VCaP (cell line): ENCODE data around the gene MEIS1.

Experiments used
- H3K27ac ChIP-seq: fragments of 450-650 bp; 2 replicates; pipeline ENCODE4 v1.5.1; 2017
- CTCF ChIP-seq: fragments of 450-650 bp; conservative IDR thresholded peaks from 2 replicates; pipeline ENCODE4 v1.5.1; 2017; ENCODE audit warnings: mild to moderate bottlenecking, moderate library complexity

MEIS1 gene

DNA sequence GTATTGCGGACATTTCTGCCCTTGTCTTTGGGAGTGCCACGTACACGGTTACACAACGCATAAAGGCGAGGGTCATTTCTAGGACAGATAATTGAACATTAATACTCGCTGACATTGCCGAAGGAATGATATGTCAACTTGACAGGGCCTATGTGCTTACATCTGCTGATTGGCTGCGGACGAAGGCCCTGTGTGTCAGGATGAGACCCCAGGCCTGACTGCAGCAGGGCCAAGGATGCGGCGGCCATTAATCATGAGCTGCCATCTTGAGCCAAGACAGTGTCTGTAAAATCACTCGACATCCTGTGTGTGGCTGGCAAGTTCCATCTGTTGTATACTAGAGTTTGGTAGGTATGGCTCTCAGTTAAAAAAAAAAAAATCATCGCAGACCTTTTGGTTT, 96.6 kb downstream of the MEIS1 start:
- no peak for TF ChIP-seq CTCF

GRCh38 chr2:66532972-66533868, 98.3 kb downstream of the MEIS1 start:
- TF ChIP-seq CTCF: no peak
- no peak overlapping the region for H3K27ac ChIP-seq

More for the DNA sequence above, 96.6 kb downstream of the MEIS1 start:
- no peak overlapping the region for H3K27ac ChIP-seq

GRCh38 chr2:66534461-66534860, 99.5 kb downstream of the MEIS1 start:
- no peak overlapping the region for H3K27ac ChIP-seq
- no peak for TF ChIP-seq CTCF

GRCh38 chr2:66535574-66536289, 100.8 kb downstream of the MEIS1 start:
- TF ChIP-seq CTCF: no peak
- no peak overlapping the region for H3K27ac ChIP-seq

- no peak for TF ChIP-seq CTCF
- H3K27ac ChIP-seq: no peak overlapping the region
Observed at GRCh38 chr2:66536290-66536673, 101.4 kb downstream of the MEIS1 start.

DNA sequence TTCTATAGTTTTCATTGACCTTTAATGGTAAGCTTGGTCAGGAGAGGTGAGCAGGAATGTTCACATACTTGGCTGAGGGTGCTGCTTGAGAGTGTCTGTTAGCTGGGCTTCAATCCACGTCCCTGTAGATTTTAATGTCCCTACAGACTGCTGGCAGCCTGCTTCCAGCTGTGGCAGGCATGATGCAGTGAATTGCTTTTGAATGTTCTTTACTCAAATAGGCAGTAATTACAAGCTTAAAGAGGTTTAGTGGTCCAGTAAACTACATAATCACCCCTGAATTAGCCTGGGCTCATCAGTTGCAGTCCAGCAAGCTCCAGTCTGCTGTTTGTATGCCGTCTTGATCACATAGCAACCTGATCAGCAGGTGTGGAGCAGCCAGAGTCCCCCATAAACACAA, 102.1 kb downstream of the MEIS1 start:
- TF ChIP-seq CTCF: no peak
- no peak overlapping the region for H3K27ac ChIP-seq

GRCh38 chr2:66538291-66538690, 103.4 kb downstream of the MEIS1 start:
- TF ChIP-seq CTCF: no peak
- no peak overlapping the region for H3K27ac ChIP-seq
